T-helper 2 cell treated with Interferon-gamma antibody and Interleukin-4, amounts not matched to agents 5 μg/mL and 100 μg/mL, for 36 hours (primary cell): ENCODE data around the gene HAVCR2.

Experiments
- DNase-seq: peaks from one replicate; pipeline ENCODE4 v3.0.0; 2021; ENCODE audit warnings: low spot score
- H3K27ac Mint-ChIP-seq: one replicate; pipeline ENCODE4 v1.8.0; 2021; ENCODE audit warnings: mild to moderate bottlenecking, mixed read lengths
- H3K27me3 Mint-ChIP-seq: one replicate; pipeline ENCODE4 v1.8.0; 2021; ENCODE audit warnings: low read depth, mixed read lengths
- H3K36me3 Mint-ChIP-seq: one replicate; pipeline ENCODE4 v1.8.0; 2021; ENCODE audit warnings: low read depth, mixed read lengths
- H3K4me1 Mint-ChIP-seq: one replicate; pipeline ENCODE4 v1.8.0; 2021; ENCODE audit warnings: low read depth, mixed read lengths
- H3K4me3 Mint-ChIP-seq: one replicate; pipeline ENCODE4 v1.8.0; 2022; ENCODE audit warnings: mild to moderate bottlenecking, moderate library complexity, mixed read lengths
- H3K9me3 Mint-ChIP-seq: one replicate; pipeline ENCODE4 v1.8.0; 2021; ENCODE audit warnings: mixed read lengths

Gene HAVCR2

DNA sequence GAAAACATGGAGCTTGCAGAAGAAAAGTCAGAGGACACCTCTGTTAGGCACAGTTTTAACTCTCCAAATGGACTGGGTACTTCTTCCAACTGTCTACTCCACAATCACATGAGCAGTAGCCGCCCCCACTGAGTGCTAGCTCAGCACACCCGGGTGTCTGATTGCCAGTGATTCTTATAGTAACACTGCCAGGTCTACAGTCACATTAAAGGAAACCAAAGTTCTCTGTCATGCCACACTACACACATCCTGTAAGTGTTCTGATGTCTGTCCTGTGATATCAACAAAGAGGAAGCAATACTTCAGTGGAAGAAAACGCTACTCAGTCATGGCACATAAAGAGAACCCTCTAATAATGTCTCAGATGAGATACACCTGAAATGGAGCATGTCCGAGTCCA lies at the start of gene HAVCR2:
Gene HAVCR2, minus strand, starts transcription at position 69 of the 400 bp plus-strand sequence. Its CDS starts 61 bp downstream, at position 8.
- Mint-ChIP-seq H3K9me3 (no peaks in the 10 kb centered on the region), H3K27ac (peak within 1 kb of the TSS; percentile 95), H3K4me1 (peaks cover 54% of the 10 kb centered on the region), H3K27me3 (no peaks in the 10 kb centered on the region), H3K36me3 (peaks cover 33% of the 10 kb centered on the region), H3K4me3 (peak within 1 kb of the TSS; percentile 92)
- DNase-seq = peak; percentile 70

DNA sequence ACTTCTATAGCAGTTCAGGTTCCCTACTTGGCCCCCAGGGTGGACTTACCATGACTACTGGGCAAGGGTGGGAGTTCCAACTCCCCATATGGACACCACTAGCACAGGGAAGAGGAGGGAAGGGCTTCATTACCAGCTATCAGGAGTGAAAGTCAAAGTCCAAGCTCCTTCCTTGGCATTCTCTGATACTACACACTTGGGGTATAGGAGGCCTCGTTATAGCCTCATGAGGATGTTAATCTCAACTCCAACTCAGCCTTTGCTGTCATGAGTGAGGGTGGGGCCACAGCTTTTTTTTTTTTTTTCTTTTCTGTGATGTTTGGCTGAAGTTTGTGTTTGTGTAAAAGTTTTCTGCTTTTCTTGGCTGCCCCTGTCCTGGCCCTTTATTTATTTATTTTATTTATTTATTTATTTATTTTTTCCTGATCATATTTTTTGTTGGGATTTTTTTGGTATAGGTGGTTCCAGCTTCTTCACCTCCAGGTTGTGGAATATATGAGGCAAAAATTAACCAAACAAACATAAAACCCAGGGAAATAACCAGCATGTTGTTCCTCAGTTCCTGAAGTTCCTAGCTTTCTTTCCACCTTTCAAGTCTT lies 48.5 kb upstream of the HAVCR2 start:
- peaks cover 68% of the 10 kb centered on the region for H3K4me1 Mint-ChIP-seq
- H3K27ac Mint-ChIP-seq = no peak overlapping the region
- DNase-seq = no peak
- peaks cover 4% of the 10 kb centered on the region for H3K36me3 Mint-ChIP-seq
- H3K4me3 Mint-ChIP-seq = no peak overlapping the region
- no peaks in the 10 kb centered on the region for H3K9me3 Mint-ChIP-seq
- H3K27me3 Mint-ChIP-seq = no peaks in the 10 kb centered on the region

DNA sequence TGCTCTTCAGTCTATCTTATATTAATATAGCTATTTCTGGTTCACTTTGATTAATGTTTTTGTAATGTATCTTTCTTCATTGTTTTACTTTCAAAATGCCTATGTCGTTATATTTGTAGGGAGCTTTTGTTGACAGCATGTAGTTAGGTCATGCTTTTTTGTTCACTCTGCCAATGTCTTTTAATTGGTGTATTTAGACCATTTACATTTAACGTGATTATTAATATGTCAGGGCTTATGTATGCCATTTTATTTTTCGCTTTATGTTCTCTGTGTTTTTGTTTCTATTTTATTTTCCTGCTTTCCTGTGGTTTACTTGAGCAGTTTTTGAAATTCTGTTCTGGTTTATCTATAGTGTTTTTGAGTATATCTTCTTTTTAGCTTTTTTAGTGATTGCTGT lies 46.5 kb upstream of the HAVCR2 start:
- peak overlapping the region; percentile 84 for H3K27ac Mint-ChIP-seq
- H3K27me3 Mint-ChIP-seq = no peaks in the 10 kb centered on the region
- peaks cover 4% of the 10 kb centered on the region for H3K36me3 Mint-ChIP-seq
- H3K4me3 Mint-ChIP-seq = peak overlapping the region; percentile 85
- DNase-seq = no peak
- no peaks in the 10 kb centered on the region for H3K9me3 Mint-ChIP-seq
- peaks cover 65% of the 10 kb centered on the region for H3K4me1 Mint-ChIP-seq

DNA sequence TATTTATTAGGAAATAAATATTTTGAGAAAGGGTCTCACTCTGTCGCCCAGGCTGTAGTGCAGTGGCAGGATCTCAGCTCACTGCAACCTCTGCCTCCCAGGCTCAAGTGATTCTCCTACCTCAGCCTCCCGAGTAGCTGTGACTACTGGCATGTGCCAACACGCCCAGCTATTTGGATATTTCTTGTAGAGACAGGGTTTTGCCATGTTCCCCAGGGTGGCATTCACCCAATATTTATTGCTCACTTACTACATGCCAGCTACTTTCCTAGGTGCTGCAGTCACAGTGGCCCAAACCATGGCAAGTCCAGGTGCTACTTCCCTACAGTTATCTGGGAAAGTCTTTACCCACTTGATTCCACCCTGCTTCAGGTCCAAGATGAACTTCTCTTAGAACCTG lies 42.2 kb upstream of the HAVCR2 start:
- no peak overlapping the region for H3K27ac Mint-ChIP-seq
- peaks cover 2% of the 10 kb centered on the region for H3K27me3 Mint-ChIP-seq
- H3K36me3 Mint-ChIP-seq = no peaks in the 10 kb centered on the region
- no peak overlapping the region for H3K4me3 Mint-ChIP-seq
- H3K4me1 Mint-ChIP-seq = peaks cover 48% of the 10 kb centered on the region
- DNase-seq = no peak
- H3K9me3 Mint-ChIP-seq = no peaks in the 10 kb centered on the region

DNA sequence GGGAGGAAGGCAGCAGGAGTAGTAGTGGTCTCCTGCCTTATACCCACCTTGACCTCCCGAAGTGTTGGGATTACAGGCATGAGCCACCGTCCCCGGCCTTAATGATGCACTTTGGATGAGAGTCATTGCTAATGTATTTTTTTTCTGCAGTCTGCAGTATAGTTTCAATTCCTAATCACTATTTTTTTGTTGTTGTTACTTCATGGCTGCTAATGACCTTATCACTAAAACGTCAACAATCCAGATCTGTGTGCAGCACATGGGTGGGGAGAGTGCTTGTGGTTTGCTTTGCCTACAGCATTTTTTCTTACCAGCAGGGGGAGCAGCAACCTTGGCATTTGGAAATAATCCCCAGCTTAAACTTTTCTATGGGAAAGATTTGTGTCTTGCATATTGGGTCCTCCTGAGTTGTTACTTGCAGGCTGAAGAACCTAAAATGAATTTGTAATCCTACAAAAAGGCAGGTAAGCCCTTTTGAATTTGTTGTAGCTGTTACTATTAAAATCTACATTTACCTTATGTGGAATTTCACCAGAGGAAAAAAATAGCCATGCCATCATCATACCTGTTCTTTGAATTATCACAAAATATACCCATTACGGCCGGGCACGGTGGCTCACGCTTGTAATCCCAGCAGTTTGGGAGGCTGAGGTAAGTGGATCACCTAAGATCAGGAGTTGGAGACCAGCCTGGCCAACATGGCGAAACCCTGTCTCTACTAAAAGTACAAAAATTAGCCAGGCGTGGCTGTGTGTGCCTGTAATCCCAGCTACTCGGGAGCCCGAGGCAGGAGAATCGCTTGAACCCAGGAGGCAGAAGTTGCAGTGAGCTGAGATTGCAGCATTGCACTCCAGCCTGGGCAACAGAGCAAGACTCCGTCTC lies 40.1 kb upstream of the HAVCR2 start:
- H3K4me1 Mint-ChIP-seq = peaks cover 44% of the 10 kb centered on the region

DNA sequence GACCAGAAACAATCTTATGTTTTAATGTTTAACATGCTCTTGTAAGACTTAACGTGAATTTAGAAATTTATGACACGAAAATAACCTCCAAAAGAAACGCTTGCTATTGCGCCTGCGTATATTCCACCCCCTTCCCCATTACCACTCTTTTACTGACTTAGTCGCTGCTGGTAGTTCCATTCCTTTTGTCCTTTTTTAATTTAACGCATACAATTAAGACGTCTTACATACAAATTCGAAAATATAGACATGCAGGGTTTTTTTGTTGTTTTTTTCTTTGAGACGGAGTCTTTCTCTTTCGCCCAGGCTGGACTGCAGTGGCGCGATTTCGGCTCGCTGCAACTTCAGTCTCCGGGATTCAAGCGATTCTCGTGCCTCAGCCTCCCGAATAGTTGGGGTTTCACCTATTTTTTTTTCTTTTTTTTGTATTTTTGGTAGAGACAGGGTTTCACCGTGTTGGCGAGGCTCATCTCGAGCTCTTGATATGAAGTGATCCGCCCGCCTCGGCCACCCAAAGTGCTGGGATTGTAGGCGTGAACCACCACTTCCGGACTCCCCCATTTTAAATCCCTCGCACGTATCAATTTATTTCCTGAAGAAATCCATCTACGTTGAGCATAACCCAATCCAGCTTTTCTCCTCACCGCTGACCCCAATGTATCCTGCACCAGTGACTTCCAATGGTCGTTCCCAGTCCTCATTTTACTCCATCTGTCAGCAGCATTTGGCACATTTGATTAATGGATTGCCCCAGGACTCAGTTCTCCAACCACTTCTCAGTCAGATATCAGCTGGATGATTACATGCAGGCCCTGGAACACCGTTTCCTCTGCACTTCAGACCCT lies 34.5 kb upstream of the HAVCR2 start:
- Mint-ChIP-seq H3K4me3 (peak overlapping the region; percentile 90), H3K27ac (peak overlapping the region; percentile 99), H3K4me1 (peaks cover 49% of the 10 kb centered on the region), H3K9me3 (peaks cover 3% of the 10 kb centered on the region), H3K27me3 (peaks cover 2% of the 10 kb centered on the region), H3K36me3 (peaks cover 28% of the 10 kb centered on the region)
- DNase-seq = peak; percentile 66

More for the DNA sequence above, 40.1 kb upstream of the HAVCR2 start:
- Mint-ChIP-seq H3K27ac (peak overlapping the region; percentile 83), H3K27me3 (peaks cover 2% of the 10 kb centered on the region), H3K4me3 (peak overlapping the region; percentile 33), H3K9me3 (no peaks in the 10 kb centered on the region), H3K36me3 (no peaks in the 10 kb centered on the region)
- peak; percentile 74 for DNase-seq

DNA sequence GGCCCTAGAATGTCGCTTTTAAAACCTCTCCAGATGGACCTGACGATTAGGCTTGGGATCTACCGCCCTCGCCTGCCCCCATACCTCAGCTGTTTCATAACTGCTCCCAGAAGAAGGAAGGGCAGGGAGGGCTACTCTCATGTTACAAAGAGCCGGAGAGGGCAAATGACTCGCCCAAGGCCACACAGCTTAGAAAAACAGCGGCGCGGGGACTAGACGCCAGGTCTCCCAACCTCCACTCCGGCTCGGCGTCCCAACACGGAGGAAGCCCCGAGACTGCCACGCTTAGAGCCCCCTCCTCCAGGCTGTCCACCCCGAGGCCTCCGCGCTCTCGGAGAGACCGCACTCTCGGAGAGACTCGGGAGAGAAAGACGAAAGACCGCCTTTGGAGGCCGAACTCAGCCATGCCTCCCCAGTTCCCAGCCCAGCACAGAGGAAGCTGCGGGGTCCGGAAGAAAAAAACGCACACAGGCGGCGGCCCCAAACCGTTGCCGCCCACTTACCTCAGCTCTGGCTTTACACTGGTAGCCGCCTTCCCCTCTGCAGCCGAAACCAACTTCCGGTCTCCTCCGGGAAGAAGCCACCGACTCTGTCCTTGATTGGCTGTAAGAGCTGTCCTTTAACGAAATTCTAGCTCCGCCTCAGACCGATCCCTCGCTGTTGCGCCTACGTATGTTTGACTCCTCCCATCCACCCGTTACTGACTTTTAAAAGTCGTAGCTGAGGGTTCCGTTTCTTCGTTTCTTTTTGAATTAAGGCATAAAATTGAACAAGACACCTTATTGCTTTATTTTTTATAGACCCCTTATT lies 33.7 kb upstream of the HAVCR2 start, which contains the start of gene MED7:
Gene MED7, minus strand, starts transcription at position 549 of the 810 bp plus-strand sequence. CDS start 3,434 bp downstream, outside the sequence.
- Mint-ChIP-seq H3K36me3 (peaks cover 36% of the 10 kb centered on the region), H3K27ac (peak within 1 kb of the TSS; percentile 99), H3K4me1 (peaks cover 44% of the 10 kb centered on the region), H3K4me3 (peak within 1 kb of the TSS; percentile 90), H3K9me3 (peaks cover 3% of the 10 kb centered on the region), H3K27me3 (peaks cover 2% of the 10 kb centered on the region)
- DNase-seq = peak; percentile 94

DNA sequence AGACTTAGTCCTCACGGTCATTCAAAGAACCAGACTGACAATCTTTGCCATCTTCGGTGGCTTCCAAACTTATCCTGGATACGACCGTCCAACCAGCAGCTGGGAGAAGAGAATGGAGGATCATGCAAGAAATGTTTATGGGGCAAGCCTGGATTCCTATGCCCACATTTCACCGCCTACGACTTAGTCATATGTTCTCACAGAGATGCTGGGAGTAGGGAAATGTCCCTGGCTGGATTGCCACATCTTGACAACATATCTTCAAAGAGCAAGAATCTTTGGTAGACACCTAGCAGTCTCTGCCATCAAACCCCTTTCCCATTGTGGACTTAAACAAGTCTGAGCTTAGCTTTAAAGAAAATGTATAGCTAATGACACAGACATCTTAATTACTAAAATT lies 28.8 kb upstream of the HAVCR2 start:
- Mint-ChIP-seq H3K4me1 (peaks cover 47% of the 10 kb centered on the region), H3K36me3 (peaks cover 53% of the 10 kb centered on the region)

DNA sequence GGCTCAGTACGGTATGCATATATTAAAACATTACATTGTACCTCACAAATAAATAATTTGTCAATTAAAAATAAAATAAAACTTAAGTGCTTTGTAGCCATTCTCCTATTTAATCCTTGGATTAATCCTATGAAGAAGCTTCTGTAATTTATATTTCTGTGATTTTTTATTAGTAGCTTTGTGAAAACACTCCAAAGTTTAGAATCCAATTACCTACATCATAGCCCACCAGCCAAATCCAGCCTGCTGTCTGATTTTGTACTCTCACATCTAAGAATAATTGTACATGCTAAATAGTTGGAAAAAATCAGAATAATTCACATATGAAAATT lies 23.4 kb upstream of the HAVCR2 start:
- H3K9me3 Mint-ChIP-seq = no peaks in the 10 kb centered on the region
- no peaks in the 10 kb centered on the region for H3K27me3 Mint-ChIP-seq
- no peak overlapping the region for H3K4me3 Mint-ChIP-seq
- H3K36me3 Mint-ChIP-seq = peaks cover 14% of the 10 kb centered on the region
- no peak for DNase-seq
- no peak overlapping the region for H3K27ac Mint-ChIP-seq
- peaks cover 35% of the 10 kb centered on the region for H3K4me1 Mint-ChIP-seq

More for the DNA sequence above, 28.8 kb upstream of the HAVCR2 start:
- DNase-seq = no peak
- Mint-ChIP-seq H3K27ac (no peak overlapping the region), H3K9me3 (peaks cover 3% of the 10 kb centered on the region), H3K27me3 (no peaks in the 10 kb centered on the region), H3K4me3 (no peak overlapping the region)

DNA sequence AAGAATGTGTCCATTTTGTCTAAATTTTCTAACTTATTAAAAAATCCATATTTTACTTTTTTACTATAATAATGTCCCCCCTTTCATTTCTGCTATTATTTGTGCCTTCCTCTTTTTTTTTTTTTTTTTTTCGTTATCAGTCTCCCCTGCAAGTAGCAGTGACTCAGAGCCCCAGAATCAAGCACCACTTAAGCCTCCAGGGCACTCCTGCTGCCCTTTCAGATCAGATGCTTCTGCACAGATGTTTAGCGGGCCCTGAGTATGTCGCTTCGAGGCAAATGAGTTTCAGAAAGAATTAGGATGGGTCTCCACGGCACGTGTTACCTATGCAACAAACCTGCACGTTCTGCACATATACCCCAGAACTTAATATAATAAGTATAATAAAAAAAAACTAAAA lies 22.1 kb upstream of the HAVCR2 start:
- Mint-ChIP-seq H3K4me3 (no peak overlapping the region), H3K4me1 (peaks cover 29% of the 10 kb centered on the region), H3K36me3 (peaks cover 7% of the 10 kb centered on the region), H3K9me3 (no peaks in the 10 kb centered on the region), H3K27me3 (no peaks in the 10 kb centered on the region), H3K27ac (peak overlapping the region; percentile 34)
- DNase-seq = no peak

DNA sequence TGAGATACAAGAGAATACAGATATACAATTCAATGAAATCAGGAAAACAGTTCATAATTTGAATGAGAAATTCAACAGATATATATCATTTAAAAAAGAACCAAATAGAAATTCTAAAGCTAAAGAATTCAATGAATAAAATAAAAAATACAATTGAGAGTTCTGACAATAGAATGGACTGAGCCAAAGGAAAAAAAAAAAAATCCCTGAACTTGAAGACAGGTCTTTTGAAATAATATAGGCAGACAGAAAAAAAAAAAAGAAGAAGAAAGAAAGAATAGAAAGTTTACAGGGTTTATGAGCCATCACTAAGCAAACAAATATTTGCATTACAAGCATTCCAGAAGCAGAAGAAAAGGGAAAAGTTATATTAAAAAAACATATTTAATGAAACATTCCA lies 12.9 kb upstream of the HAVCR2 start:
- no peak overlapping the region for H3K27ac Mint-ChIP-seq
- DNase-seq = no peak
- no peaks in the 10 kb centered on the region for H3K27me3 Mint-ChIP-seq
- peaks cover 3% of the 10 kb centered on the region for H3K4me1 Mint-ChIP-seq
- peaks cover 41% of the 10 kb centered on the region for H3K9me3 Mint-ChIP-seq
- H3K4me3 Mint-ChIP-seq = no peak overlapping the region
- peaks cover 20% of the 10 kb centered on the region for H3K36me3 Mint-ChIP-seq

DNA sequence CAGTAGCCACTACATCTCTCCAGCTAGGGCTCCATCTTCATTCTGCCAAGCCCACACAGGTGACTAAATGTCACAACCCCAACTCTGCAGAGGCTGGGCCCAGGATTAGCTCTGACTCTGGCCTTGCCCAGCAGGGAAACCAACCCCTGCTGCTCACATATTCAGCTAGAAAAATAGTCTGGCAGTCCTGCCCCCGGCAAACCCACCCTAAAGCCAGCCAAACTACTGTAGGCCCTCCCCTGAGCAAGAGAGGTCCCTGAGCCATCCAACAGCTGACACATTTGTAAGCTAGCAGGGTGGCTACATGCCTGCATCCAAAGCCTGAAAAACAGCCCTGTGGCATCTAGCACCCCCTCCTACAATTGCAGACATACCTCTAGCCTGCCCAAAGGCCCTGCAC lies 11.3 kb upstream of the HAVCR2 start:
- H3K4me3 Mint-ChIP-seq = no peak overlapping the region
- H3K27me3 Mint-ChIP-seq = no peaks in the 10 kb centered on the region
- H3K9me3 Mint-ChIP-seq = peaks cover 39% of the 10 kb centered on the region
- DNase-seq = no peak
- peaks cover 15% of the 10 kb centered on the region for H3K4me1 Mint-ChIP-seq
- no peak overlapping the region for H3K27ac Mint-ChIP-seq
- peaks cover 20% of the 10 kb centered on the region for H3K36me3 Mint-ChIP-seq

DNA sequence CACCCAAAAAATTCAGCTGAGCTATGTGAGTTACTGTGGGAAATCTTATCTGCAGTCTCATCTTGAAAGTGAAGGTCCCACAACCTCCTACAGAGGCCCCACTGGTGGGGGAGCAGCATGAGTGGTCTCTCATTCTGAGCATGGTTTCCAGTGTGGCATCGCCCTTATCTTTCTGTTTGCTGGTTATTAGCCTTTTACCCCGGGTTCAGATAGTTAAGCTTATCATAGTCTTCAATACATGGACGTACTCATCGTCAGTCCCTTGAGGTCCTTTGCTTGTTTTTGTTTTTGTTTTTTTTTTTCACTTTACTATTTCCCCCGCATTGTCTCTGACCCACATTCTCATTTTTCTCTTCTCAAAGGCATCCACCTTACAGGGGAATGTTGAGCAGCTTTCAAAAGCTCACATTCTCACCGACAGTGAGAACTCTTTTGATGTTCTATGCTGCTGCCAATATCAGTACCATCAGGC lies 7.7 kb upstream of the HAVCR2 start:
- Mint-ChIP-seq H3K36me3 (peaks cover 6% of the 10 kb centered on the region), H3K27me3 (no peaks in the 10 kb centered on the region), H3K9me3 (peaks cover 12% of the 10 kb centered on the region), H3K4me1 (peaks cover 28% of the 10 kb centered on the region), H3K4me3 (peak overlapping the region; percentile 37), H3K27ac (peak overlapping the region; percentile 40)
- DNase-seq = peak; percentile 48
